Measurements from ENCODE around the gene RALGDS.

GRCh38 chr9:133125941-133126696 is 5.1 kb upstream of the RALGDS start:
- TF ChIP-seq ZNF565 (CRISPR knock-in tag; conservative IDR thresholded peaks at IDR 0.05; ENCODE audit: low read depth), result no peak
- TF ChIP-seq POU6F1 (CRISPR knock-in tag; IDR thresholded peaks at IDR 0.05; ENCODE audit: borderline replicate concordance, low read depth), result no peak
- no peak for TF ChIP-seq ZFP3 (CRISPR knock-in tag; IDR thresholded peaks at IDR 0.05)
- no peak for TF ChIP-seq CSRNP3 (CRISPR knock-in tag; IDR thresholded peaks at IDR 0.05)
- no peak for TF ChIP-seq RARB (CRISPR knock-in tag; IDR thresholded peaks at IDR 0.05)
- no peak for TF ChIP-seq SNAI2 (CRISPR knock-in tag; IDR thresholded peaks at IDR 0.05)
- no peak for TF ChIP-seq ARNTL (CRISPR knock-in tag; IDR thresholded peaks at IDR 0.05; ENCODE audit: borderline replicate concordance, low read depth)
- TF ChIP-seq ZFP30 (CRISPR knock-in tag; IDR thresholded peaks at IDR 0.05), result no peak
- TF ChIP-seq ISL1 (CRISPR knock-in tag; IDR thresholded peaks at IDR 0.05), result no peak
- no peak for TF ChIP-seq PPARA (CRISPR knock-in tag; IDR thresholded peaks at IDR 0.05; ENCODE audit: borderline replicate concordance)
- no peak for TF ChIP-seq PATZ1 (CRISPR knock-in tag; IDR thresholded peaks at IDR 0.05; ENCODE audit: borderline replicate concordance)
